Measurements from ENCODE around the gene TNF.

TNF gene

GRCh38 chr6:31624070-31624469 lies 48.7 kb downstream of the TNF start:
- TF ChIP-seq CTCF (IDR thresholded peaks at IDR 0.05) = no peak
- TF ChIP-seq ZFX (IDR thresholded peaks at IDR 0.05; ENCODE audit: borderline replicate concordance) = no peak
- no peak overlapping the region for H3K27ac ChIP-seq

GRCh38 chr6:31626952-31627351 lies 51.6 kb downstream of the TNF start:
- H3K27ac ChIP-seq = no peak overlapping the region
- TF ChIP-seq ZFX (IDR thresholded peaks at IDR 0.05; ENCODE audit: borderline replicate concordance) (no peak), CTCF (IDR thresholded peaks at IDR 0.05) (no peak)

GRCh38 chr6:31627690-31628287 lies 52.4 kb downstream of the TNF start:
- H3K27ac ChIP-seq = no peak overlapping the region
- TF ChIP-seq CTCF (IDR thresholded peaks at IDR 0.05) = no peak
- no peak for TF ChIP-seq ZFX (IDR thresholded peaks at IDR 0.05; ENCODE audit: borderline replicate concordance)
